ENCODE results near the gene PIM3.

PIM3 gene

GRCh38 chr22:50000587-50001387, 40.2 kb downstream of the PIM3 start:
- no peak for DNase-seq (ENCODE audit: low read depth, low spot score)

GRCh38 chr22:50001388-50002231, 41.0 kb downstream of the PIM3 start:
- DNase-seq (ENCODE audit: low read depth, low spot score), result no peak

- DNase-seq (ENCODE audit: low read depth, low spot score), result no peak
Observed at GRCh38 chr22:50002791-50003190, 42.2 kb downstream of the PIM3 start.

GRCh38 chr22:50004918-50005317, 44.3 kb downstream of the PIM3 start:
- no peak for DNase-seq (ENCODE audit: low read depth, low spot score)

- no peak for DNase-seq (ENCODE audit: low read depth, low spot score)
Observed at GRCh38 chr22:50007057-50007511, 46.5 kb downstream of the PIM3 start.

GRCh38 chr22:50008151-50009040, 47.8 kb downstream of the PIM3 start:
- no peak for DNase-seq (ENCODE audit: low read depth, low spot score)

GRCh38 chr22:50009251-50009650, 48.7 kb downstream of the PIM3 start:
- DNase-seq (ENCODE audit: low read depth, low spot score), result no peak

- no peak for DNase-seq (ENCODE audit: low read depth, low spot score)
Observed at GRCh38 chr22:50009765-50010675, 49.4 kb downstream of the PIM3 start.

GRCh38 chr22:50010676-50011446, 50.3 kb downstream of the PIM3 start:
- no peak for DNase-seq (ENCODE audit: low read depth, low spot score)

- no peak for DNase-seq (ENCODE audit: low read depth, low spot score)
Observed at GRCh38 chr22:50011447-50012210, 51.1 kb downstream of the PIM3 start.

GRCh38 chr22:50012211-50013181, 51.9 kb downstream of the PIM3 start, which contains the start of gene IL17REL:
IL17REL (minus strand) TSS chr22:50012765; CDS start chr22:50012646, 119 bp downstream.
- DNase-seq (ENCODE audit: low read depth, low spot score), result peak; percentile 29
